Astrocyte of the cerebellum (primary cell): ENCODE measurements around the gene SUSD6.

Experiments
- DNase-seq: peaks from one replicate; pipeline ENCODE4 v3.0.0-alpha.2; 2011; ENCODE audit warnings: low read depth
- H3K4me3 ChIP-seq: 2 replicates; pipeline ENCODE4 v1.5.1; 2011; ENCODE audit warnings: mild to moderate bottlenecking, low read depth, low read length, moderate library complexity
- in situ Hi-C: cut with HindIII; loops from 2 replicates; pipeline ENCODE4 v1.10.0; 2017; ENCODE audit warnings: low sequenced_read_pairs
- TF ChIP-seq, protein P1 (sequence below): IDR thresholded peaks from 2 replicates; pipeline ENCODE4 v1.5.1; 2012; ENCODE audit warnings: low read length, low read depth, moderate library complexity, mild to moderate bottlenecking; ENCODE audit errors: missing control alignments

Gene SUSD6

DNA sequence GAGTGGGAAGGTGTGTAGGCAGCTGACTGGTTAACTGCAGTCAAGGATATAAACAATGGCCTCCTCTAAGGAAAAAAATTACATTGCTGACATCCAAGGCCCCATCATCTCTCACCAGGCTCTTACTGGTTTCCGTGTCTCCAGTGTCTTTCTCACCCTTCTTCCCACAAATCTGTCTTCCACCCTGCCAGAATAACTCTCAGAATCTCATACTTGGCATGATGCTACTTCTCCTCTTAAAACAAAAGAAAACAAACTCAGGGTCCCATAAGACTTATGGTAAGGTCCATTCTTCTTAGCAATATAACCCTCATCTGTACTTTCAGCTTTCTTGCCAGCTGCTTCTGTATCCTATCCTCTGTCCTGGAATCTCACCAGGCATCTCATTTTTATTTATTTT, 68.9 kb downstream of the SUSD6 start:
- TF ChIP-seq, protein P1, sequence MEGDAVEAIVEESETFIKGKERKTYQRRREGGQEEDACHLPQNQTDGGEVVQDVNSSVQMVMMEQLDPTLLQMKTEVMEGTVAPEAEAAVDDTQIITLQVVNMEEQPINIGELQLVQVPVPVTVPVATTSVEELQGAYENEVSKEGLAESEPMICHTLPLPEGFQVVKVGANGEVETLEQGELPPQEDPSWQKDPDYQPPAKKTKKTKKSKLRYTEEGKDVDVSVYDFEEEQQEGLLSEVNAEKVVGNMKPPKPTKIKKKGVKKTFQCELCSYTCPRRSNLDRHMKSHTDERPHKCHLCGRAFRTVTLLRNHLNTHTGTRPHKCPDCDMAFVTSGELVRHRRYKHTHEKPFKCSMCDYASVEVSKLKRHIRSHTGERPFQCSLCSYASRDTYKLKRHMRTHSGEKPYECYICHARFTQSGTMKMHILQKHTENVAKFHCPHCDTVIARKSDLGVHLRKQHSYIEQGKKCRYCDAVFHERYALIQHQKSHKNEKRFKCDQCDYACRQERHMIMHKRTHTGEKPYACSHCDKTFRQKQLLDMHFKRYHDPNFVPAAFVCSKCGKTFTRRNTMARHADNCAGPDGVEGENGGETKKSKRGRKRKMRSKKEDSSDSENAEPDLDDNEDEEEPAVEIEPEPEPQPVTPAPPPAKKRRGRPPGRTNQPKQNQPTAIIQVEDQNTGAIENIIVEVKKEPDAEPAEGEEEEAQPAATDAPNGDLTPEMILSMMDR = no peak
- H3K4me3 ChIP-seq = no peak overlapping the region
- in situ Hi-C loops = no loop called here
- no peak for DNase-seq

DNA sequence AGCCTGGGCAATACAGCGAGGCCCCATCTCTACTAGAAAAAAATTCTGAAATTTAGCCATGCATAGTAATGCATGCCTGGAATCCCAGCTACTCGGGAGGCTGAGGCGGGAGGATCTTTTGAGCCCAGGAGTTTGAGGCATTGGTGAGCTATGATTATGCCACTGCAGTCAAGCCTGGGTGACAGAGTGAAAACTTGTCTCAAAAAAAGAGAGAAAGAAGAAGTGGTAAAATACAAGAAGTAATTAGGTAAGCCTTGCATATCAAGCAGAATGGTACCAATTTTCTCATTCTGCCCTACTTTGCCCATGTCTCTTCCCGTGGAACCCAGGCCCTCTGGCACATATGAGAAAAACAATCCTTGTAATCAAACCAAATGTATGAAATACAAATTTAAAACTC, 70.7 kb downstream of the SUSD6 start:
- in situ Hi-C loops = no loop called here

DNA sequence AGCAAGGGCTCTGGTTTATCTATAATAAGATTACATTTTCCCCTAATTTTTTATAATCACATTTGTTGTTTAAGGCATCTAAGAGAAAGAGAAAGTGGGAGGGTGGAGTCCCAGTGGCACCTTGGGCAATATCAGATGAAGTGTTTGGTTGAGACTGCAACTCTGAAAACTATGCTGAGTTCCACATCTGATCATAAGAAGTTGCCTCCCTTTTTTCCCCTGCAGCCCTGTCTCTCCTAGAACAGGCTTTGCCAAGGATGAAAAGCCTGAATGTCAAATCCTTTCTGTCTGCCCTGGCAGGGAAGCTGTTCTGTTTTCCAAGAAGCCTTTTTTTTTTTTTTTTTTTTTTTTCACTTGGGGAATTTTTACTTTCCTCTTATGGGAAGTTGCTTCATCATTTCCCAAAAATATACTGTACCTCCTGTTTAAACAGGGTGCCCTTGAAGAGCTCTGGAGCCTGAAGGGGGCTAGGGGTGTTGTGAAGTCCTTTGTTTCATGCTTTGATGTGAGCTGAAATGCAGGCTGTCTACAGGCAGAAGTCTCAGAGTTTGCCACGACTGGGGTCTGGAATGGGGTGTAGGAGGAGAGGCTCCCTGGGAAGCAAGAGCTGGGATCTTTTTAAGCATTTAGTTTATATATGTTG, 71.3 kb downstream of the SUSD6 start:
- in situ Hi-C loops = no loop called here
- TF ChIP-seq, protein P1 = no peak
- no peak overlapping the region for H3K4me3 ChIP-seq
- no peak for DNase-seq

More for the DNA sequence above, 70.7 kb downstream of the SUSD6 start:
- DNase-seq = no peak
- no peak overlapping the region for H3K4me3 ChIP-seq
- TF ChIP-seq, protein P1 = no peak

DNA sequence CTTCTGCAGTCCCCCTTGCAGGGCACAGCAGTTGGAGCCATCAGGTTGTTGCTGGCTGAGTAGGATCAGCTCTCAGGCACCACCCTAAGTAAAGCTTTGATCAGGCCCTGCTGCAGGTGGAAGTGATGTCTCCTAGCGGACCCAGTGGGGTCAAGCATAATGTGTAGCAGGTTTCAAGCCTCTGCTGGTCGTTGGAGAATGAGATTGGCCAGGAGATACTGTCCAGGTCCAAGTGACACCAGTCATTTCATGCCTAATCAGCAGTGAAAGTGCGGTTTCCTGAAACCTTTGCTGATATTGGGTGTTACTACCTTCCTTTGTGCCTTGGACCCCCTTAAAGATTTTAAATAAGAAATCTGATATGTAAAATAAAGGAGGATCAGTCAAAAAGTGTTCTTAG, 72.6 kb downstream of the SUSD6 start:
- TF ChIP-seq, protein P1 = no peak
- no peak overlapping the region for H3K4me3 ChIP-seq
- in situ Hi-C loops = no loop called here
- no peak for DNase-seq

DNA sequence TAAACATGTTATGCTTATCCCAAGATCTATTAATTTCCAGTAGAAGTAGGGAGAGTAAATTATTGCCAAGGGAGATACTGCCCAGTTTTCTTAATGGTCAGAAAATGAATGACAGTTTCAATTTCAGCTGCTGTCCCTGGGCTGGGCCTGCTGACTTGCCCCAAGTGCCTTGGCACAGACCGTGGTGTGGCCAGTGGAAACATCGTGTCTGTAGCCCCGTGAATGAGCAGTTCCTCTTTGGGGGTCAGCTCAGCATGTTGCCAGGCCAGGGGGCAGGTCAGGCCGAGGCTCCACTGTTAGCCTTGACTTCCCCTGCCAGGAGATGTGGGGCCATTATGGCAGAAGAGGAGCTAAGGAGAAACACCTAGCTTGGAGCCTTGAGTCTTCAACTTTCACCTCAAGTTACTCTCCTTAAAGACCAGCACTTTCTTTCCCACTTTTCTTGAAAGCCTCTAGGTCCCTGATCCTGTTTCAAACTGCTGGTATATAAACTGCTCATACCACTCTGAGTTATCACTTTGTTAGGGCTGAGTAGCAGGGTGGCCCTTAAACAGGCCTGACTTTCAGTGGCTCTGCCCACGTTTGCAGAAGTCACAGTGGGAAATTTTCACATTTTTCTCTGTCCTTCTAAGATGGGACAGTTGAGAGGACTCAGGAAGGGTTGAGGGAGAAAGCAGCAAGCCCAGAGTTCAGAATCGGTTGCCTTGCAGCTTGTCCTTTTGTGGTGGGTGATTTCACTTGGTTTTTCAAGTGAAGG, 73.2 kb downstream of the SUSD6 start:
- no peak for DNase-seq
- TF ChIP-seq, protein P1 = no peak
- in situ Hi-C loops = no loop called here
- no peak overlapping the region for H3K4me3 ChIP-seq

DNA sequence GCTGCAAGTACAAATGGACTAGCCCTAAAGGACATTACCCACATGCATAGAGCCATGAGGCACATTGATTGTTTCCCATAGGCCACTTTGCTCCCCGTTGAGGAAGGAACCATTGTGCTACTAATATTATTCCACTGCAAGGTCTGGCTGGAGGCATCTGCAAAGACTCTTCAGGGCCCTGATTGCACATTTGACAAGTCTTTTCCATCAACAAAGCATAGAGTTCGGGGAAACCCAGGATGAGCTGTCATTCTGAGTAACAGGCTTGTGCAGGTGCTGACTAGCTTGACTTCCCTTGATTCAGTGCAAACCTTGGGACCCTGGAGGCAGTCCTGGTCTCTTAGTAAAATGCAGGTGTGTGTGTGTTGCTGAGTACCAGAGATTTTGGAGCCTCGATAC, 73.8 kb downstream of the SUSD6 start:
- H3K4me3 ChIP-seq = no peak overlapping the region
- in situ Hi-C loops = no loop called here
- DNase-seq = no peak
- TF ChIP-seq, protein P1 = no peak
